Endothelial cell of umbilical vein (primary cell): ENCODE results near the gene PTMA. TPM values are rescaled to one million over a fixed set of nuclear protein-coding genes. Genes with fewer than 3 reads are reported as not detected.

ENCODE experiments used
- BruUV-seq: library from RNA; stranded (reverse); fragments of 400-500 nt; replicated peaks from 2 replicates; lab custom pipeline; 2021; lab: Mats Ljungman, UMichigan
- CTCF ChIA-PET: fragments of 300-600, 350-600 bp; sonication (Branson Sonifier 250); formaldehyde crosslinking; loops from one replicate; lab custom pipeline; 2021; ENCODE audit warnings: antibody characterized with exemption, inconsistent platforms; lab: Charles Lee
- POLR2A ChIA-PET: fragments of 300-600, 350-600 bp; sonication (Branson Sonifier 250); formaldehyde crosslinking; loops from one replicate; lab custom pipeline; 2021; ENCODE audit warnings: antibody characterized with exemption, inconsistent platforms; lab: Charles Lee
- DNase-seq: peaks from one replicate; pipeline ENCODE4 v3.0.0-alpha.2; 2011; ENCODE audit warnings: low read depth, low spot score
- FAIRE-seq: peaks from 2 replicates; lab custom pipeline; 2011; peaks lifted over from hg19 to GRCh38; lab: Jason Lieb, UNC
- H2AFZ ChIP-seq: 2 replicates; pipeline ENCODE4 v1.6.0; 2012; ENCODE audit warnings: low read depth, low read length, control low read depth, inconsistent platforms
- H3K27ac ChIP-seq: 2 replicates; pipeline ENCODE4 v1.5.1; 2011; ENCODE audit warnings: low read depth, mild to moderate bottlenecking, control low read depth, low read length, moderate library complexity; ENCODE audit not compliant: insufficient read depth
- H3K27me3 ChIP-seq, 2 experiments: 2 replicates each; pipeline versions ENCODE4 v1.6.0 to v1.6.1; 2011; ENCODE audit warnings: low read length in 2 of 2, mixed read lengths in 1 of 2; ENCODE audit not compliant: control insufficient read depth in 2 of 2, insufficient read depth in 2 of 2
- H3K36me3 ChIP-seq, 2 experiments: 2 replicates in 1 of 2; 3 replicates in 1 of 2; pipeline ENCODE4 v1.5.1; 2011; ENCODE audit warnings: low read length in 2 of 2, mild to moderate bottlenecking in 1 of 2, moderate library complexity in 1 of 2; ENCODE audit not compliant: control insufficient read depth in 2 of 2, insufficient read depth in 2 of 2; ENCODE audit errors: extremely low read depth in 1 of 2
- H3K4me1 ChIP-seq: 3 replicates; pipeline ENCODE4 v1.5.1; 2011; ENCODE audit warnings: mild to moderate bottlenecking, low read length; ENCODE audit not compliant: control insufficient read depth, insufficient read depth; ENCODE audit errors: extremely low read depth
- H3K4me2 ChIP-seq: 2 replicates; pipeline ENCODE4 v1.6.1; 2011; ENCODE audit warnings: low read length, control low read depth, mixed read lengths; ENCODE audit not compliant: insufficient read depth
- H3K4me3 ChIP-seq, 3 experiments: fragments of 200-600 bp in 1 of 3; sonication (generic), shearing (Covaris generic) in 1 of 3; replicated peaks in 1 of 3; 2 replicates each; pipeline ENCODE4 v1.5.1; 2011 to 2016; ENCODE audit warnings: control low read depth in 3 of 3, low read length in 3 of 3, mild to moderate bottlenecking in 2 of 3, inconsistent platforms in 1 of 3, low read depth in 1 of 3, moderate library complexity in 1 of 3; ENCODE audit not compliant: insufficient read depth in 1 of 3
- H3K79me2 ChIP-seq: 2 replicates; pipeline ENCODE4 v1.6.0; 2012; ENCODE audit warnings: low read length, inconsistent platforms; ENCODE audit not compliant: control insufficient read depth, insufficient read depth
- H3K9ac ChIP-seq: replicated peaks from 2 replicates; pipeline ENCODE3; 2011; ENCODE audit warnings: low read length, control low read depth; ENCODE audit not compliant: insufficient read depth; ENCODE audit errors: extremely low read depth
- H3K9me1 ChIP-seq: replicated peaks from 3 replicates; pipeline ENCODE4 v1.6.0; 2011; ENCODE audit warnings: mild to moderate bottlenecking, low read length; ENCODE audit not compliant: control insufficient read depth, insufficient read depth; ENCODE audit errors: extremely low read depth
- H3K9me3 ChIP-seq: replicated peaks from 2 replicates; pipeline ENCODE4 v1.5.1; 2012; ENCODE audit warnings: low read length, inconsistent platforms; ENCODE audit not compliant: control insufficient read depth, insufficient read depth
- H4K20me1 ChIP-seq: replicated peaks from 2 replicates; pipeline ENCODE3; 2011; ENCODE audit warnings: mild to moderate bottlenecking, low read length; ENCODE audit not compliant: control insufficient read depth, insufficient read depth; ENCODE audit errors: extremely low read depth
- CTCF ChIP-seq, 2 donors: IDR thresholded peaks; 1 replicate in 1 of 2; 2 replicates in 1 of 2; pipeline ENCODE4 v1.5.1; 2011; ENCODE audit warnings: low read length in 2 of 2, mild to moderate bottlenecking in 2 of 2, moderate library complexity in 2 of 2, control low read depth in 1 of 2, inconsistent platforms in 1 of 2, low read depth in 1 of 2; ENCODE audit not compliant: insufficient read depth in 1 of 2; ENCODE audit errors: extremely low read depth in 1 of 2
- EZH2 ChIP-seq: IDR thresholded peaks from 2 replicates; pipeline ENCODE4 v1.6.1; 2012; ENCODE audit warnings: borderline replicate concordance, low read depth, mild to moderate bottlenecking, moderate library complexity, low read length, inconsistent platforms; ENCODE audit not compliant: severe bottlenecking
- FOS ChIP-seq: IDR thresholded peaks from 2 replicates; pipeline ENCODE4 v1.6.1; 2011; ENCODE audit warnings: mild to moderate bottlenecking, low read length, moderate library complexity, borderline replicate concordance; ENCODE audit not compliant: insufficient read depth
- GATA2 ChIP-seq: IDR thresholded peaks from 2 replicates; pipeline ENCODE4 v1.7.0; 2011; ENCODE audit warnings: low read depth, mild to moderate bottlenecking, moderate library complexity, mixed read lengths, low read length; ENCODE audit not compliant: insufficient read length, insufficient read depth
- JUN ChIP-seq: IDR thresholded peaks from 2 replicates; pipeline ENCODE4 v1.6.1; 2011; ENCODE audit warnings: borderline replicate concordance, low read depth; ENCODE audit not compliant: insufficient read length, insufficient read depth
- MAX ChIP-seq: IDR thresholded peaks from 2 replicates; pipeline ENCODE4 v1.6.1; 2011; ENCODE audit not compliant: insufficient read depth, insufficient read length
- MYC ChIP-seq: IDR thresholded peaks from one replicate; pipeline ENCODE4 v1.6.1; 2011; ENCODE audit warnings: mild to moderate bottlenecking, low read depth, low read length
- POLR2A ChIP-seq: IDR thresholded peaks from 2 replicates; pipeline ENCODE4 v1.6.1; 2012; ENCODE audit warnings: low read depth, mild to moderate bottlenecking, control low read depth, low read length
- POLR2AphosphoS5 ChIP-seq: IDR thresholded peaks from 2 replicates; pipeline ENCODE4 v1.6.1; 2012; ENCODE audit warnings: low read depth, mild to moderate bottlenecking, control low read depth, low read length, moderate library complexity; ENCODE audit not compliant: insufficient read depth
- dilution Hi-C: fragments of 300-500 bp; cut with MboI; formaldehyde crosslinking; loops from one replicate; pipeline ENCODE4 v1.15.0; 2019; ENCODE audit warnings: low sequenced_read_pairs; ENCODE audit not compliant: extremely low pct_ligation_motif_present
- intact Hi-C: fragments of 100-400 bp; cut with micrococcal nuclease; formaldehyde crosslinking; loops from one replicate; pipeline ENCODE4 v1.10.0; 2022
- polyA plus RNA-seq, 4 experiments: library from polyadenylated mRNA; depleted of rRNA in 3 of 4; stranded (reverse) in 3 of 4; unstranded in 1 of 4; fragments of >200 nt; gene quantifications; 2 replicates each; pipeline versions ENCODE4 v1.2.1 to v1.2.3, GENCODE V29; 2011 to 2012; ENCODE audit warnings: missing spikeins in 1 of 4
- total RNA-seq: library from RNA; stranded (reverse); gene quantifications from 2 replicates; pipeline ENCODE4 v1.2.3, GENCODE V29; 2021

The PTMA gene
- total and polyA plus RNA-seq, 2 donors (not counting 3 experiments of a cell fraction or from before 2014, with no cell fraction given), result 404 to 1,488 TPM

DNA sequence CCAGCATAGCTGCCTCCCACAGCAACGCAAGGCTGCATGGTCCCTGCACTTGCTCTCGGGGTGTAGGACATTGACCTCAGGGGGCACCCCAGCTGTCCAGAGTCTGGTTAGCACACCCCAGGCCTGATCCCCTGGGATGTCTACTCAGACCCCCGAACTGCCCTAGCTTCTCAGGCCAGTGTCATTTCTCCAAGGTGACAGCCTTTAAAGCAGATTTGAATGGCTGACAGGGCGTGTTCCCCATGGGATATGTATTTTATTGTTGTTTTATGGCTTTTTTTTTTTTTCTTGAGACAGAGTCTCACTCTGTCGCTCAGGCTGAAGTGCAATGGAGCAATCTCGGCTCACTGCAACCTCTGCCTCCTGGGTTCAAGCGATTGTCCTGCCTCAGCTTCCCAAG, 40.8 kb upstream of the PTMA start:
- H3K4me2 ChIP-seq, result no peak overlapping the region
- no peaks in the 10 kb centered on the region for H4K20me1 ChIP-seq
- H3K27ac ChIP-seq, result no peak overlapping the region
- no peaks in the 10 kb centered on the region for H3K27me3 ChIP-seq
- intact Hi-C loops, result loop anchor here (5.0 kb wide), 1 partner anchor 205 kb away; the partner anchor contains the start of gene NCL
- H3K79me2 ChIP-seq, result no peaks in the 10 kb centered on the region
- TF ChIP-seq FOS (no peak), MYC (no peak), POLR2A (no peak), POLR2AphosphoS5 (no peak), GATA2 (no peak), CTCF (IDR thresholded peaks at IDR 0.05; ENCODE audit: extremely low read depth in 1 of 2, insufficient read depth in 1 of 2, low read depth in 1 of 2, low read length in 2 of 2) (no peak), EZH2 (no peak), JUN (no peak), MAX (no peak)
- POLR2A ChIA-PET, result interaction anchor here (1.7 to 1.9 kb wide), 2 partner anchors 41 to 42 kb away, joined by 4 to 9 read pairs; partner anchors contain the start of gene PTMA
- DNase-seq, result no peak
- dilution Hi-C loops, result no loop called here
- CTCF ChIA-PET, result interaction anchor here (0.5 to 3.5 kb wide), 6 partner anchors 8 to 55 kb away, joined by 3 to 25 read pairs (median 4); no protein-coding TSS in a partner anchor
- H2AFZ ChIP-seq, result no peak overlapping the region
- no peak for FAIRE-seq
- peaks cover 19% of the 10 kb centered on the region for H3K4me1 ChIP-seq
- no peak overlapping the region for H3K9ac ChIP-seq
- no peak overlapping the region for H3K4me3 ChIP-seq
- BruUV-seq, result no TSS peak
- H3K9me3 ChIP-seq, result no peaks in the 10 kb centered on the region
- H3K36me3 ChIP-seq, result no peaks in the 10 kb centered on the region
- H3K9me1 ChIP-seq, result no peaks in the 10 kb centered on the region
